BLaER1 treated with 17β-estradiol and CSF1 and Interleukin-3, amounts not matched to agents 10 nM and 100 nM (cell line): Measurements from ENCODE around the gene NOD2.

Source experiments
- H3K27ac ChIP-seq, 11 experiments: shearing (Covaris generic); formaldehyde crosslinking; 2 replicates each; pipeline ENCODE4 v1.8.1; 2022
- H3K27me3 ChIP-seq, 11 experiments: shearing (Covaris generic); formaldehyde crosslinking; 2 replicates each; pipeline ENCODE4 v1.8.1; 2022
- H3K36me3 ChIP-seq, 11 experiments: shearing (Covaris generic); formaldehyde crosslinking; 2 replicates each; pipeline ENCODE4 v1.8.1; 2022
- H3K4me1 ChIP-seq, 10 experiments: shearing (Covaris generic); formaldehyde crosslinking; 2 replicates each; pipeline ENCODE4 v1.8.1; 2022
- H3K4me2 ChIP-seq, 11 experiments: shearing (Covaris generic); formaldehyde crosslinking; 2 replicates each; pipeline ENCODE4 v1.8.1; 2022
- H3K4me3 ChIP-seq, 10 experiments: shearing (Covaris generic); formaldehyde crosslinking; 2 replicates each; pipeline ENCODE4 v1.8.1; 2022
- H3K9ac ChIP-seq, 11 experiments: shearing (Covaris generic); formaldehyde crosslinking; 2 replicates each; pipeline ENCODE4 v1.8.1; 2022
- H3K9me3 ChIP-seq, 11 experiments: shearing (Covaris generic); formaldehyde crosslinking; replicated peaks in 1 of 11; 2 replicates each; pipeline ENCODE4 v1.8.1; 2022
- H4K20me1 ChIP-seq, 11 experiments: shearing (Covaris generic); formaldehyde crosslinking; 2 replicates each; pipeline ENCODE4 v1.8.1; 2022
- Cebpa-rat ChIP-seq, 11 experiments: shearing (Covaris generic); IDR thresholded peaks; 2 replicates each; pipeline ENCODE4 v1.8.1; 2022

The NOD2 gene

DNA sequence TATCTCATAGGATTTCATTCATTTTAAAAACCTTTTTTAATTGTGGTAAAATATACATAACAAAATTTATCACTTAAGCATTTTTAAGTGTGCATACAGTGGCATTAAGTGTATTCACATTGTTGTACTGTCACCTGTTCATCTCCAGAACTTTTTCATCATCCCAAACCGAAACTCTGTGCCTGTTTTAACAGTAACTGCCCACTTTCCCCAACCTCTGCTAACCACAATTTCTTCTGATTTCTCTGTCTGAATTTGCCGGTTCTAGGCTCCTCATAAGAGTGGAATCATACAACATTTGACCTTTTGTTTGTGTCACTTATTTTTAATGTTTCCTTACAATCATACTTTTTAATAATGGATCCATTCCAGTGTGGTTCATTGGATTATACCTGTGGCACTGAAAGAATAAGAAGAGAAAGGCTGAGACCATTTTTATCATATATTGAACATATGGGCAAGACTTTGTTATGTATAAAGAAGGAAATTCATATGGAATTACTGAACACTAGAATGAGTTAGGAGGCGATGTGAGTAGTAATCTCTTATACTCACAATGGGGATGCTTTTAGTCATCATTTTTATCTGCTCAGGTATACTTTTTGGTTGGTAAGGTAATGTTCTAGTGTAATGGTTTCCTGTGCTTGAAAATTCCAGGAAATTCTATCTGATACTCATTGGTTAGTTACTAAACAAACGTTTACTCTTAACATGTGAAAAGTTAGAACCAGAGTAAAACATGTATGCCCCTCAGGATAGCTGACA, 59.2 kb downstream of the NOD2 start:
- Histone ChIP-seq H3K4me2 (no peak overlapping the region), H3K27me3 (no peaks in the 10 kb centered on the region), H3K27ac (no peak overlapping the region), H4K20me1 (peaks cover 0 to 57% (median 0%) of the 10 kb centered on the region in 11 experiments; a peak in 4 of 22 replicates), H3K4me3 (no peak overlapping the region), H3K4me1 (peaks cover 0 to 11% (median 3%) of the 10 kb centered on the region in 10 experiments; a peak in 11 of 20 replicates), H3K9me3 (no peaks in the 10 kb centered on the region), H3K36me3 (peaks cover 8 to 84% (median 33%) of the 10 kb centered on the region in 11 experiments; a peak in 21 of 22 replicates), H3K9ac (no peak overlapping the region)
- TF ChIP-seq Cebpa-rat (IDR thresholded peaks at IDR 0.05), result no peak

DNA sequence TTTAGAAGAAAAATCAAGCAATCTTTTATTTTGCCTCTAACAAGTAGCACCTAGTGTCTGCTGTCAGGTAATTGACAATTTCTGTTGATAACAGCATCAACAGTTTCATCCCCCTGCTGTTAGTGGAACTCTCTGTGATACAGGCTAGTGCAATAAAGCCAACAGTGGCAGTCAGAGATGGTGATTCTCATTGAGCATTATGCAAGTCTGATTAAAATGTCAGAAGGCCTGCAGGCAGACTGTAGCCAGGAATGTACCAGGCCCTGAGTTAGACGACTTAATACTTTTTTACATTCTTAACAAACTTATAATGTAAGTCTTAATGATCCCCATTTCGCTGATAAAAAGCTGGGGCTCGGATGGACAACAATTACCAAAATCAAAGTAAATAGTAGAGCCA, 63.1 kb downstream of the NOD2 start:
- Histone ChIP-seq H3K4me1 (peaks cover 0 to 17% (median 0%) of the 10 kb centered on the region in 10 experiments; a peak in 6 of 20 replicates), H3K36me3 (peaks cover 8 to 80% (median 33%) of the 10 kb centered on the region in 11 experiments; a peak in 21 of 22 replicates), H3K9me3 (no peaks in the 10 kb centered on the region), H3K4me2 (no peak overlapping the region), H3K9ac (no peak overlapping the region), H3K27ac (no peak overlapping the region), H4K20me1 (peaks cover 0 to 68% (median 0%) of the 10 kb centered on the region in 11 experiments; a peak in 6 of 22 replicates), H3K4me3 (no peak overlapping the region), H3K27me3 (no peaks in the 10 kb centered on the region)
- TF ChIP-seq Cebpa-rat (IDR thresholded peaks at IDR 0.05), result no peak

DNA sequence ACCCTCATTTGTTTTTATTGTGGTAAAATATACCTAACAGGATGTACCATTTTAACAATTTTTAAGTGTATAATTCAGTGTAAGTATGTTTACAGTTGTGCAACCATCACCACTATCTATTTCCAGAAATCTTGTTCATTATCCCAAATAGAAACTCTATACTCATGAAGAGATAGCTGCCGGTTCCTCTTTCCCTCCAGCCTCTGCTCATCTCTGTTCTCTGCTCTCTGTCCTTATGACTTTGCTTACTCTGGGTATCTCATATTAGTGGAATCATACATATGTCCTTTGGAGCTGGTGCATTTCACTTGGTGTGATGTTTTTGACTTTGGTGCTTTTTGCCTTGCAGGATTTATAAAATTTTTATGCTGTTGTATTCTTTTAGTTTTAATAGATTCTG, 67.9 kb downstream of the NOD2 start:
- Histone ChIP-seq H3K4me2 (peak overlapping the region in 3 of 11 experiments; percentile 15 to 43 (median 32); a peak in 5 of 22 replicates), H3K27me3 (no peaks in the 10 kb centered on the region), H3K27ac (no peak overlapping the region), H4K20me1 (peaks cover 0 to 77% (median 0%) of the 10 kb centered on the region in 11 experiments; a peak in 5 of 22 replicates), H3K9me3 (peaks cover 17 to 20% (median 18%) of the 10 kb centered on the region in 11 experiments), H3K9ac (no peak overlapping the region), H3K4me3 (no peak overlapping the region), H3K4me1 (peaks cover 0 to 24% (median 0%) of the 10 kb centered on the region in 10 experiments; a peak in 6 of 20 replicates), H3K36me3 (peaks cover 17 to 77% (median 22%) of the 10 kb centered on the region in 11 experiments; a peak in 21 of 22 replicates)
- no peak for TF ChIP-seq Cebpa-rat (IDR thresholded peaks at IDR 0.05)

DNA sequence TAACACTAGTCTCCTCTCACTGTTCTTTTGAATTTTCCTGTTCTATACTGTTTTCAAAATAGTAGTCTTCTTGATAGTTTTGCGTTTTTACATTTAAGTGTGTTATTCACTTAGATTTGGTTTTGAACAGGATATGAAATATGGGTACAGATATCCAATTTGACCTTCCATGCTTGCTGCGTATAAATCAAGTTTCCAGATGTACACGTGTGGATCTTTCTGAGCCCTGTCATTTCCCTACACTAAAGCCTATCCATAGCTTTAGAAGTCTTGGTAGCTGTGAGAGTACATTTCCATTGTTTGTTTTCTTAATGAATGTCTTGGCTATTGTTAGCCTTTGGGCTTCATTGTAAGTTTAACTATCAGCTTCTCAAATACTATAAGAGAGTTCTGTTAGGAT, 68.8 kb downstream of the NOD2 start:
- H3K4me2 ChIP-seq, result no peak overlapping the region
- peaks cover 0 to 69% (median 0%) of the 10 kb centered on the region in 11 experiments; a peak in 5 of 22 replicates for H4K20me1 ChIP-seq
- no peak overlapping the region for H3K9ac ChIP-seq
- peaks cover 0 to 17% (median 0%) of the 10 kb centered on the region in 10 experiments; a peak in 6 of 20 replicates for H3K4me1 ChIP-seq
- H3K27me3 ChIP-seq, result no peaks in the 10 kb centered on the region
- TF ChIP-seq Cebpa-rat (IDR thresholded peaks at IDR 0.05), result no peak
- peaks cover 20 to 77% (median 32%) of the 10 kb centered on the region in 11 experiments; a peak in 21 of 22 replicates for H3K36me3 ChIP-seq
- H3K27ac ChIP-seq, result no peak overlapping the region
- peaks cover 26 to 29% (median 28%) of the 10 kb centered on the region in 11 experiments for H3K9me3 ChIP-seq
- H3K4me3 ChIP-seq, result no peak overlapping the region

DNA sequence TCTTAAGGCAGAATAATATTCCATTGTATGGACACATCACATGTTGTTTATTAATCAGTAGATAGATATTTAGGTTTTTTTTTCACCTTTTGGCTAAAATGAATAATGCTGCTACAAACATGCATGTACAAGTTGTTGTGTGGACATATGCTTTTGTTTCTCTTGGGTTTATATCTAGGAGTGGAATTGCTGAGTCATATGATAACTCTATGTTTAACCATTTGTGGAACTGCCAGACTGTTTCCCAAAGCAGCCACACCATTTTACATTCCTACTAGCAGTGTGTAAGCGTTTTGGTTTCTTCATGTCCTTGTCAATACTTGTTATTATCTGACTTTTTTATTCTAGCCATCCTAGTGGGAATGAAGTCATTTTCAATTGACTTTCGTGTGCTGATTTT, 69.8 kb downstream of the NOD2 start:
- TF ChIP-seq Cebpa-rat (IDR thresholded peaks at IDR 0.05), result no peak
- H3K4me2 ChIP-seq, result no peak overlapping the region
- no peak overlapping the region for H3K4me3 ChIP-seq
- peaks cover 0 to 59% (median 0%) of the 10 kb centered on the region in 11 experiments; a peak in 5 of 22 replicates for H4K20me1 ChIP-seq
- no peaks in the 10 kb centered on the region for H3K27me3 ChIP-seq
- H3K9me3 ChIP-seq, result peaks cover 26 to 36% (median 28%) of the 10 kb centered on the region in 11 experiments
- peaks cover 0 to 17% (median 0%) of the 10 kb centered on the region in 10 experiments; a peak in 6 of 20 replicates for H3K4me1 ChIP-seq
- H3K9ac ChIP-seq, result no peak overlapping the region
- no peak overlapping the region for H3K27ac ChIP-seq
- peaks cover 20 to 75% (median 30%) of the 10 kb centered on the region in 11 experiments; a peak in 21 of 22 replicates for H3K36me3 ChIP-seq

DNA sequence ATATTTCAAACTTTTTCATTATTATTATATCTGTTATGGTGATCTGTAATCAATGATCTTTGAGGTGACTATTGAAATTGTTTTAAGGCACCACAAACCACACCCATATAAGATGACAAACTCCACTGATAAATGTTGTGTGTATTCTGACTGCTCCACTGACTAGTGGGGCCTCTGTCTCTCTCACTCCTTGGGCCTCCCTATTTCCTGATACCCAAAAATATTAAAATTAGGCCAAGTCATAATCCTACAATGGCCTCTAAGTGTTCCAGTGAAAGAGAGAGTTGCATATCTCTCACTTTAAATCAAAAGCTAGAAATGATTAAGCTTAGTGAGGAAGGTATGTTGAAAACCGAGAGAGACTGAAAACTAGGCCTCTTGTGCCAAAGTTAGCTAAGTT, 71.9 kb downstream of the NOD2 start:
- peaks cover 20 to 76% (median 39%) of the 10 kb centered on the region in 11 experiments; a peak in 21 of 22 replicates for H3K36me3 ChIP-seq
- H4K20me1 ChIP-seq, result peaks cover 0 to 43% (median 0%) of the 10 kb centered on the region in 11 experiments; a peak in 5 of 22 replicates
- H3K4me1 ChIP-seq, result peaks cover 0 to 17% (median 0%) of the 10 kb centered on the region in 10 experiments; a peak in 6 of 20 replicates
- no peak overlapping the region for H3K4me2 ChIP-seq
- no peak overlapping the region for H3K27ac ChIP-seq
- no peak for TF ChIP-seq Cebpa-rat (IDR thresholded peaks at IDR 0.05)
- H3K9ac ChIP-seq, result no peak overlapping the region
- no peak overlapping the region; a peak in 1 of 20 replicates for H3K4me3 ChIP-seq
- H3K9me3 ChIP-seq, result peaks cover 42 to 51% (median 46%) of the 10 kb centered on the region in 11 experiments
- no peaks in the 10 kb centered on the region for H3K27me3 ChIP-seq

DNA sequence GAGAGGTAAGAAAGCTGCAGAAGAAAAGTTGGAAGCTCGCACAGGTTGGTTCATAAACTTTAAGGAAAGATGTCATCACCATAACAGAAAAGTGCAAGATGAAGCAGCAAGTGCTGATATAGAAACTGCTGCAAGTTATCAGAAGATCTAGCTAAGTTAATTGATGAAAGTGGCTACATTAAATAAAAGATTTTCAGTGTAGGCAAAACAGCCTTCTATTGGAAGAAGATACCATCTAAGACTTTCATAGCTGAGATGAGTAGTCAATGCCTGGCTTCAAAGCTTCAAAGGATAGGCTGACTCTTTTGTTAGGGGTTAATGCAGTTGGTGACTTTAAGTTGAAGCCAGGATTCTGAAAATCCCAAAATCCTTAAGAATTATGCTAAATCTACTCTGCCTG, 72.5 kb downstream of the NOD2 start:
- H3K36me3 ChIP-seq, result peaks cover 20 to 82% (median 39%) of the 10 kb centered on the region in 11 experiments; a peak in 21 of 22 replicates
- no peak overlapping the region for H3K9ac ChIP-seq
- no peaks in the 10 kb centered on the region for H3K27me3 ChIP-seq
- H3K27ac ChIP-seq, result no peak overlapping the region
- H3K4me2 ChIP-seq, result no peak overlapping the region
- no peak overlapping the region; a peak in 1 of 20 replicates for H3K4me3 ChIP-seq
- H3K4me1 ChIP-seq, result peaks cover 0 to 13% (median 0%) of the 10 kb centered on the region in 10 experiments; a peak in 6 of 20 replicates
- H3K9me3 ChIP-seq, result peaks cover 42 to 54% (median 50%) of the 10 kb centered on the region in 11 experiments
- H4K20me1 ChIP-seq, result peaks cover 0 to 42% (median 0%) of the 10 kb centered on the region in 11 experiments; a peak in 5 of 22 replicates
- no peak for TF ChIP-seq Cebpa-rat (IDR thresholded peaks at IDR 0.05)

DNA sequence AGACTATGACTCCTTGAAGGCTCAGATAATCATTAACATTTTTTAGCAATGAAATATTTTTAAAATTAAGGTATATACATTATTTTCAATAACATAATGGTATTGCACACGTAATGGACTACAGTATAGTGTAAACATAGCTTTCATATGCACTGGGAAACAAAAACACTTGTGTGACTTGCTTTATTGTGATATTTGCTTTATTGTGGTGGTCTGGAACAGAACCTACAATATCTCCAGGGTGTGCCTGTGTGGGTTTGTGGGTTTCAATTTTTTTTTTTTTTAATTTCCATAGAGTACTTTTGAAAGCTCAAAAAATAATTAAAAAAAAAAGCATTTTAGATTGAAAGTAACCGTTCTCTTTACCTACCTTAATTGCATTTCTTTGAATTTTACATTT, 73.8 kb downstream of the NOD2 start:
- H3K36me3 ChIP-seq, result peaks cover 20 to 91% (median 39%) of the 10 kb centered on the region in 11 experiments; a peak in 21 of 22 replicates
- peaks cover 0 to 42% (median 0%) of the 10 kb centered on the region in 11 experiments; a peak in 3 of 22 replicates for H4K20me1 ChIP-seq
- H3K9me3 ChIP-seq, result peaks cover 42 to 57% (median 53%) of the 10 kb centered on the region in 11 experiments
- no peaks in the 10 kb centered on the region for H3K27me3 ChIP-seq
- no peak overlapping the region for H3K4me2 ChIP-seq
- peaks cover 0 to 5% (median 0%) of the 10 kb centered on the region in 10 experiments; a peak in 2 of 20 replicates for H3K4me1 ChIP-seq
- H3K4me3 ChIP-seq, result no peak overlapping the region
- H3K27ac ChIP-seq, result no peak overlapping the region
- no peak for TF ChIP-seq Cebpa-rat (IDR thresholded peaks at IDR 0.05)
- H3K9ac ChIP-seq, result no peak overlapping the region

DNA sequence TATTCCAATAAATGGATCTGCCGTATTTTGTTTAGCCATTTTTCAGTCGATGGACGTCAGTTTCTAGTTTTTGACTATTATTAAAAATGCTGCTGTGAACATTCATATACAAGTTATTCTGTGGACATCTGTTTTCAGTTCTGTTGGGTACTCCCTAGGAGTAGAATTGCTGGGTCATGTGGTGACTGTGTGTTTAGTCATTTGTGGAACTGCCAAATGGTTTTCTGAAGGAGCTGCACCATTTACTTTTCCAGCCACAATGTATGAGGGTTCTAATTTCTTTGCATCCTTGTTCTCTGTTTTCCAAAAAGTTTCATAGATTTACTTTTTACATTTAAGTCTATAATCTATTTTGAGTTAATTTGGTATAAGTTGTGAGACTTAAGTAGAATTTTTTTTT, 78.0 kb downstream of the NOD2 start:
- peaks cover 24 to 39% (median 35%) of the 10 kb centered on the region in 11 experiments for H3K9me3 ChIP-seq
- H4K20me1 ChIP-seq, result peaks cover 0 to 57% (median 0%) of the 10 kb centered on the region in 11 experiments; a peak in 3 of 22 replicates
- H3K4me2 ChIP-seq, result no peak overlapping the region
- H3K4me1 ChIP-seq, result no peaks in the 10 kb centered on the region
- H3K4me3 ChIP-seq, result no peak overlapping the region
- no peaks in the 10 kb centered on the region for H3K27me3 ChIP-seq
- no peak for TF ChIP-seq Cebpa-rat (IDR thresholded peaks at IDR 0.05)
- peaks cover 3 to 91% (median 18%) of the 10 kb centered on the region in 11 experiments; a peak in 20 of 22 replicates for H3K36me3 ChIP-seq
- H3K27ac ChIP-seq, result no peak overlapping the region
- H3K9ac ChIP-seq, result no peak overlapping the region
